ENCODE data around the gene TLE4.

DNA sequence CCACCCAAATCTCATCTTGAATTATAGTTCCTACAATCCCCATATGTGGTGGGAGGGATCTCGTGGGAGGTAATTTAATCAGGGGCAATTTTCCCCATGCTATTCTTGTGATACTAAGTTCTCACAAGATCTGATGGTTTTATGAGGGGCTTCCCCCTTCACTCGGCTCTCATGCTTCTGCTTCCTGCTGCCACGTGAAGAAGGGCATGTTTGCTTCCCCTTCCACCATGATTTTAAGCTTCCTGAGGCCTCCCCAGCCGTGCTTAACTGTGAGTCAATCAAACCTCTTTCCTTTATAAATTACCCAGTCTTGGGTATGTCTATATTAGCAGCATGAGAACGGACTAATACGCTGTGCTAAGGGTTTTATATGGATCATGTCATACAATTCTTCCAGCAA, 72.3 kb downstream of the TLE4 start:
- TF ChIP-seq POLR2A (IDR thresholded peaks at IDR 0.05; ENCODE audit: low read depth, low read length), result no peak
- no peak for TF ChIP-seq MXI1 (IDR thresholded peaks at IDR 0.05; ENCODE audit: borderline replicate concordance, low read depth, low read length)
- TF ChIP-seq NFE2L2 (IDR thresholded peaks at IDR 0.05; ENCODE audit: low read depth, low read length), result no peak
- TF ChIP-seq RFX5 (IDR thresholded peaks at IDR 0.05; ENCODE audit: low read depth, low read length), result no peak
- TF ChIP-seq CEBPB (IDR thresholded peaks at IDR 0.05; ENCODE audit: low read depth, low read length), result no peak
- TF ChIP-seq, protein P1, sequence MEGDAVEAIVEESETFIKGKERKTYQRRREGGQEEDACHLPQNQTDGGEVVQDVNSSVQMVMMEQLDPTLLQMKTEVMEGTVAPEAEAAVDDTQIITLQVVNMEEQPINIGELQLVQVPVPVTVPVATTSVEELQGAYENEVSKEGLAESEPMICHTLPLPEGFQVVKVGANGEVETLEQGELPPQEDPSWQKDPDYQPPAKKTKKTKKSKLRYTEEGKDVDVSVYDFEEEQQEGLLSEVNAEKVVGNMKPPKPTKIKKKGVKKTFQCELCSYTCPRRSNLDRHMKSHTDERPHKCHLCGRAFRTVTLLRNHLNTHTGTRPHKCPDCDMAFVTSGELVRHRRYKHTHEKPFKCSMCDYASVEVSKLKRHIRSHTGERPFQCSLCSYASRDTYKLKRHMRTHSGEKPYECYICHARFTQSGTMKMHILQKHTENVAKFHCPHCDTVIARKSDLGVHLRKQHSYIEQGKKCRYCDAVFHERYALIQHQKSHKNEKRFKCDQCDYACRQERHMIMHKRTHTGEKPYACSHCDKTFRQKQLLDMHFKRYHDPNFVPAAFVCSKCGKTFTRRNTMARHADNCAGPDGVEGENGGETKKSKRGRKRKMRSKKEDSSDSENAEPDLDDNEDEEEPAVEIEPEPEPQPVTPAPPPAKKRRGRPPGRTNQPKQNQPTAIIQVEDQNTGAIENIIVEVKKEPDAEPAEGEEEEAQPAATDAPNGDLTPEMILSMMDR (conservative IDR thresholded peaks at IDR 0.05; ENCODE audit: low read depth, low read length), result no peak
- TF ChIP-seq RAD21 (IDR thresholded peaks at IDR 0.05; ENCODE audit: low read length), result no peak

Measured in IMR-90 (cell line).